Measurements from ENCODE around the gene SIL1. TPM values are rescaled to one million over a fixed set of nuclear protein-coding genes. Genes with fewer than 3 reads are reported as not detected.
"Not testable (repeated sequence)": the region's sequence is repeated elsewhere in the genome, so short reads cannot be mapped to it uniquely, and the experiment has no call there.

The SIL1 gene
- polyA plus RNA-seq, 3 donors = 51.6 to 53.7 (median 53.2) TPM

DNA sequence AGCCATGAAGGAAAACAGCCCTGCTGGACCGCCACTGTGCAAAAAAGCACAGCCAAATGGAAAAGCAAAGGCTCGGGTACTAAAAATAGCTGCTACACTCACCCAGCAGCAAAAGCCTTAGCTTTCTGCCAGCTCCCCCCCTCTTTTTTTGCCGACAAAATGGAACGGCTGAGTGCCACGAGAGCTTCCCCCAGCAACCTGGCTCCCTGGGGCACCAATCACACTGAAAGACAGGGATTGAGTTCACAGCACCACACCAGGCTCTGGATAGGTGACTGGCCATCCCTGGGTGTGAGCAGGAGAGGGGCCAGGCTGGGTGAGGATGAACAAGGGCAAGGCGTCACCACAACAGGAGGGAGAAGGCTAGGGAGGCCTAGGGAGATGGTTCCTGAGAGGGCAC is 66.7 kb downstream of the SIL1 start:
- peak in 1 of 11 donors; percentile 47 for DNase-seq (ENCODE audit: extremely low read depth in 1 of 11, low read depth in 9 of 11, low spot score in 4 of 11)

DNA sequence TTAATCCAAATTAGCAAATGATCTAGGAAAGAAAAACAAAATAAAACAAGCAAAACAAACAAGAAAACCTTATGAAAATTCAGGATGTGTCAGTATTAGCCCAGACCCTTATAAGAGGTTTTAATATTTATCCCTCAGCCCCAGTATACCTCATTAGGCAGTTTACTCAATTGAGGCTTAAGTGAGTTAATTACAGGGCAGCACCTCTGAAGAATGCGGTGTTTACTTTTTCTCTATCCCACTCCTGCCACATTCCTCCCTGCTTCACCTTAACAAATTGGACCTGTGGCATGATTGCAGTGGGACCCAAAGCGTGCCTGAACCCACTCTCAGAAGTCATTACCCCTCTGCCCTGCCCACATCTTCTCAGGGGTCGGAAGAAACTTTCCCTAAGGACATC is 67.1 kb downstream of the SIL1 start:
- no peak for DNase-seq (ENCODE audit: extremely low read depth in 1 of 11, low read depth in 9 of 11, low spot score in 4 of 11)

DNA sequence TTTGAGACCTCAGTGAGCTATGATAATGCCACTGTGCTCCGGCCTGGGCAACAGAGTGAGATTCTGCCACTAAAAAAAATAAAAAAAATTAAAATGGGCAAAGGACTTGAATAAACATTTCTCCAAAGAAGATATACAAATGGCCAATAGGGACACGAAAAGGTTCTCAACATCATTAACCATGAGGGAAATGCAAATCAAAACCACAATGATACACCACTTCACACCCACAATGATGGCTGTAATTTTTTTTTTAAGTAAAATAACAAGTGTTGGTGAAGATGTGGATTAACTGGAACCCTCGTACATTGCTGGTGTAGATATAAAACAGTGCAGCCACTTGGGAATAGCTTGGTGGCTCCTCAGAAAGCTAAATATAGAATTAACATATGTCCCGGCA is 68.0 kb downstream of the SIL1 start:
- DNase-seq (ENCODE audit: extremely low read depth in 1 of 11, low read depth in 9 of 11, low spot score in 4 of 11) = no peak

DNA sequence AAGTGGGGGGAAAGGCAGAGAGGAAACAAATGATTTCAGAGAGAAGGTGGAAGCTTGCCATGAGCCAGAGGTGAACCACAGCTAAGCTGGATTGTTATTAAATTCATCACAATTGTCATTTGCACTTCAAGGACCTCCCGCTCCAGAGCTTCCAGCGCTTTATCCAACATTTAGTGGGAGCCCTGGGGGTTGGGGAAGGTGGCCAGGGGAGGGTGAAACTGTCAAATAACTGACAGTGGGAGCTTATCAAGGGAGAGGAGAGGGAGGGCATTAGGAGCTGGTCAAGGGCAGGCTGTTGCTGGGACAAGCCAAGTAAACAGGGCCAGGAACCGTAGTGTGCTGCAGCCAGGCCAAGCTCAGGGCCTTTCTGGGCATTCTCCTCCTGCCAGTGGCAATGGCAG is 71.5 kb downstream of the SIL1 start:
- no peak for DNase-seq (ENCODE audit: extremely low read depth in 1 of 11, low read depth in 9 of 11, low spot score in 4 of 11)

DNA sequence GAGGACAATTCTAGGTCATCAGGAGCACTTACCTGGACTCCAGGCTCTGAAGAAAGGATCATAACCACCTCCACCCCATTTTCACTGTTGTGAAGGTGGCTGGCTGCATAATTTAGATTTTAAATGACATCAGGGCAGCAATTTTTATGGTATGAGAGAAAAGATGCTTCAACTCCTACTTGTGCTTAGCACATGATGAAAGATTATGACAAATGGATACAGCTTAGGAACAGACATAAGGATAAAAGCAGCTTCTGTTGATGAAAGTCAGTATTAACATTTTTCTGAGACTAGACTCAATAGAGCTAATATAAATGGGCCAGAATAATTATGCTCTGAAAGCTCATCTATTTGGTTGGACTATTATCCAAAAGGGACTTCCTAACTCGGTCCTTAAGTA is 72.2 kb downstream of the SIL1 start:
- no peak for DNase-seq (ENCODE audit: extremely low read depth in 1 of 11, low read depth in 9 of 11, low spot score in 4 of 11)

DNA sequence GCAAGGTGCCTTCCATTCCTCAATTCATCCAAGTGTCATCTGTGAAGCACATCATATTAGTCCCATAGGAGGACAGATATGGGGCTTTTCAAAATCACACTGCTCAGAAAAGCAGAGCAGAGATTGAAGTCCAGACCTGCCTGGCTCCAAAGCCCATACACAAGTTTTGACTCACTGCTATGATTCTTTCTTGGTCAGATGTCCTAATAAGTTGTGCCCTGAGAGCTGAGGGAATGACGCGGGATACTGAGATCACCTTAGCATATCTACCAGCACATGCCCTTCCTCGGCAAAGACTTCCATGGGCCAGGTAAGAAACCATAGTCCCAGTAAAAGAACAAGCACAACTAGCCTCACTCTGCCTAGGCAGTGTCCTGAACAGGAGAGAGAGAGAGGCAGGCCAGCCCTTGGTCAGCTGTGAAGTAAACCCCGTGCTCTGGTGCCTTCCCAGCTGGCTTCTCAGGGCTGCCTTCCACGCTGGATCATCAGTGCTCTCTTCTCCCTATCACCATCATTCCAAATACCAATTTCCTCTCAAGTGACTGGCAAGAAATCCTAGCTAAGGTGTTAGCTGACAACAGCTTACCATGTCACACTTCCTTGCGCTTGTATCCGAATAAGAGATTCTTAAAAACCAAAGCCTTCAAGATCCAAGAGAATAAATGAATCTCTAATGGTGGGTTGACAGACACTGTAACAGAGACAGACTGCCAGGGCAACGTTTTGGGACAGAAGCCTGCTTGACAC is 73.2 kb downstream of the SIL1 start:
- no peak for DNase-seq (ENCODE audit: extremely low read depth in 1 of 11, low read depth in 9 of 11, low spot score in 4 of 11)

DNA sequence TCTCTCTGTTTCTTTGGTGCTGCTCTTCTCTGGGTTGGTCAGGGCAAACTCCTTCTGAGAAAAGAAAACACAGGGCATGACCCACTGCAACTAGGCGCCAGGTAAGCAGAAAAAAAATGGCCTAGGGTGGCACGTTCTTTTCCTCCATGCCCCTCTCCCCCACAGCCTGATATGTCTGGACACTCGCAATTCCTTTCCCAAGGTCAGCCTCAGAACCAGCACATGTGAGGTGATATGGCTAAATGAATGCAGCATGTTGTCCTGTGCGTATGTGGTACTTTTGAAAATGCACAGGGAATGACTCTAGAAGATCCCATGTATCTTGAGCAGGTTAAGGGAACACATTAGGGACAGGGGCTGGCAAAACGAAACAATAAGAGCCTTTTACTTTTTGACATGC is 77.0 kb downstream of the SIL1 start:
- DNase-seq (ENCODE audit: extremely low read depth in 1 of 11, low read depth in 9 of 11, low spot score in 4 of 11) = no peak

DNA sequence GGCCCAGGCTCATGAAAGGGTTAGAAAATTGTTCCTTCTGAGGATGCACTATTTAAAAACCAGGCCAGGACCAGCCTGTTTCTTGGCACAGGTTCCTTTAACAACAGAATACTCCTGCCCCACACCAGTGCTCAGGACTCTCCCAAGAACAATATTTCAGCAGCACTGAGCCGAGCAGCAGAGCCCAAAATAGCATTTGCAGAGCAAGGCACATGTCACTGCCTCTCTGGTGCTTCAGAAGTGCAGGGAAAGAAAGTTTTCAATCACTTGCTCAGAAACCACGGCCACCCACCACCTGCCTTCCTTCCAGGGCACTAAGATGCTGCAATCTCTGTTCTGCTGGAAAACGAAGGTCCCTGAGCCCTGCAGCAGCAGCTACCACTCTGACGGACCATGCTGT is 77.6 kb downstream of the SIL1 start:
- no peak for DNase-seq (ENCODE audit: extremely low read depth in 1 of 11, low read depth in 9 of 11, low spot score in 4 of 11)

DNA sequence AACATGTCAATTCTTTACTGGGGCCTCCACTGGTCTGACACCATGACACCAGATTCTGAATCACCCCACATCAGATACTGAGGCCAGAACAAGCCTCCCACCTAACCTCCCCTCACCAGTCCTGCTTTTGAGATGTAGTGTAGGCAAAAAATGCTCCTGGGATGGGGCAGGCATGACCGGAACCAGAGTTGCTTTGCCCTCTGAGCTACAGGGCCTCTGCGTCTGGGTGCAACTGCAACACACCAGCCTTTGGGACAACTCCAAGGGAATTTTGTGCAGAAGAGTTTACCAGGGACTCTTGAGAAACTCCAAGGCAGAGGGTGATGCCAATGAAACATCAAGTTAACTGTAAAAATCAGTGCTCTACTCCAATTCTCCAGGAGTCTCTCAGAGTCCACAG is 79.4 kb downstream of the SIL1 start:
- DNase-seq (ENCODE audit: extremely low read depth in 1 of 11, low read depth in 9 of 11, low spot score in 4 of 11) = no peak

DNA sequence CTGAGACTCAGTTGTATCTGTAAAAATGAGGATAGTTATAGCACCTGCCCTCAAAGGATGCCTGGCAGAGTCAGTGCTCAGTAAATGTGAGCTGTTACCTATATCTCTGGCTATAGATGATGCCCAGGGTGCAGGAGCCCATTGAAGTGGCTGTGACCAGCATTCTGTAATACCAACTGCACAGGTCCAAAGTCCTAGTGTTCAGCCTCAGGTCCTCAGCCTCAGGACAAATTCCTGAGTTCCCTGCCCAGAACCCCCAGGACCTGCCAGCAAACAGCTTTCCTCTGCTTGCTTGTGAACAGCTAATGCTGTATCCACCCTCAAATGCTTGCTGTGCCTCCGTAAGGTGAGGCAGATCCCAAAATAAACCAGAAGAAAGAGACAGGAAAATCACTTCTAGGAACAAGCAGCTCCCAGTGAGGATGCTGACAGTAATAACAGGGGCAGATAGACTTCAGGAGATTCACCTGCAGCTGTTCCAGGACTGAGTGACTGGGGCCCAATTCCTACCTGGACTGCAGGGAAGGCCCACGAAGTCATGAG is 80.8 kb downstream of the SIL1 start:
- DNase-seq (ENCODE audit: extremely low read depth in 1 of 11, low read depth in 9 of 11, low spot score in 4 of 11) = no peak

DNA sequence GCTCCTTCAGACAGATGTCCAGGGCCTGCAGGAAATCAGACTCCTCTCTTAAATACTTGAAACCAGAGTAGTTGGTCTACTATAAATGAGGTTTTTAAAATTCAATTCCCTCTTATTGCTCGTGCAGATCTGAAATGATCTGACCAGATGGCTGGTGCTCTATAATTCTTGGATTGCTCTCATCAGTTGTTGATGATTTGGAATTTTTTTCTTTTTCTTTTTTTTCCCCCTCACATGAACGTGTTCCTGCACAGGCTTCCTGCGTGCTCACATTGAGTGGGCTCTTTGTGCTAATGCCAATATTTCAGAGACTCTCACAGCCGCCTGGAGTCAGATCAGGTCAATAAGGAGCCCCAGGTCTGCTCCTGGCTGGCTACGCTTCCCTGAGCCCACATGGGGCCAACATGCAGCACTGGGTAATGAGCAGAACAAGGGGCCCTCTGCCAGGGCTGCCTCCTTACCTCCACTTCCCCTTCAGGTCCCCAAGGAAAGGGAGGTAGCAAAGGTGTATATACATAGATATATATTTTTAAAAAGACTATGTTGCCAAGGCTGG is 82.0 kb downstream of the SIL1 start:
- no peak for DNase-seq (ENCODE audit: extremely low read depth in 1 of 11, low read depth in 9 of 11, low spot score in 4 of 11)

DNA sequence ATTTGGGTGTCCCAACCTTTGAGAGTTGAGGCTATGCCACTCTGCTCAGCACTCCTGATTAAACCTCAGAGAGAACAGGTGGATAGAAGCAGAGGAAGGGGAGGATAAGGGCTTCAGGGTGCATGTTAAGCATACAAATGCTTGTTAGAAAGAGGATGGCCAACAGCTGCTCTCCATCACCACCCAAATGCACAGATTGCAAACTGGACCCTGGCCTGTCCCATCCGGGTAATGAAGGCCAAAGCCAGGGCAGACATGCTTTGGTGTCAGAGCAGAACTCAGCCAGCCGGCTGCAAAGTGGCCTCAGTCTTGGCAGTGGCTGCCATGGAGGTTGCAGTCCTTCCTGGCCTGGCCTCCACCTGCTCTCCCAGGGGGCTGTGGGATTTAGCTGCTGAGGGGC is 84.3 kb downstream of the SIL1 start:
- DNase-seq (ENCODE audit: extremely low read depth in 1 of 11, low read depth in 9 of 11, low spot score in 4 of 11) = no peak

DNA sequence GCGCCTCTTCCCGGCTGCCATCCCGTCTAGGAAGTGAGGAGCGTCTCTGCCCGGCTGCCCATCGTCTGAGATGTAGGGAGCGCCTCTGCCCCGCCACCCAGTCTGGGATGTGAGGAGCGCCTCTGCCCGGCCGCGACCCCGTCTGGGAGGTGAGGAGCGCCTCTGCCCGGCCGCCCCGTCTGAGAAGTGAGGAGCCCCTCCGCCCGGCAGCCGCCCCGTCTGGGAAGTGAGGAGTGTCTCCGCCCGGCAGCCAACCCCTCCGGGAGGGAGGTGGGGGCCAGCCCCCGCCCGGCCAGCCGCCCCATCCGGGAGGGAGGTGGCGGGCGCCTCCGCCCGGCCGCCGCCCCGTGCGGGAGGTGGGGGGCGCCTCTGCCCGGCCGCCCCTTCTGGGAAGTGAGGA is 85.8 kb downstream of the SIL1 start:
- not testable (repeated sequence) for DNase-seq (ENCODE audit: extremely low read depth in 1 of 11, low read depth in 9 of 11, low spot score in 4 of 11)

DNA sequence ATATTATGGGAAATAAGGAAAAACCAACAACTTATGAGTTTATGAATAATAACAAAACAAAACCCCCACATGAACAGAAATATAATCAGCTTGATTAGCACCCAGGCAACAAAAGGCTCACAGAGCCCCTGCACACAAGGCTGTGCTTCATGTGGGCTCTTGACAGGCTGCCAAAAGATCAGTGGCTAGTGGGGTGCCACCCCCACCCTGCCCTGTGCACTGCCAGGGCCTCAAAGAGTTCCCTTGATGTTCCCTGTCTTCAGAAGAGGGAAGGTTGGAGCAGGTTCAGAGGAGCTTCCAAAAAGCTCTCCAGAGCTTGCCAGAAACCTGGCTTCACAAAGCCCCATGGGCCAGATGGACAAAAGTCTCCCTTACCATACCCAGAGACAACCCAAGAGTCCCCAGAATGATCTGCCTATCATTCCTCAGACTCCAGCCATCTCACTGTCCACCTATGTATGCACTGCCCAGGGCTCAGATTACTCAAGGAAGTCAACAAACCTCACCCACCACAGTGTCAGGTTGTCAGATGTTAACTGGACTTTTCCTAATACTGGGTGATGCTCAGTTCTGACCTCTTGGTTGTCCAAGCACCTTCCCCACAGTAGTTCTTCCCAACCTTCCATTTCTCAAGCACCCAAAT is 87.5 kb downstream of the SIL1 start:
- DNase-seq (ENCODE audit: extremely low read depth in 1 of 11, low read depth in 9 of 11, low spot score in 4 of 11) = no peak

DNA sequence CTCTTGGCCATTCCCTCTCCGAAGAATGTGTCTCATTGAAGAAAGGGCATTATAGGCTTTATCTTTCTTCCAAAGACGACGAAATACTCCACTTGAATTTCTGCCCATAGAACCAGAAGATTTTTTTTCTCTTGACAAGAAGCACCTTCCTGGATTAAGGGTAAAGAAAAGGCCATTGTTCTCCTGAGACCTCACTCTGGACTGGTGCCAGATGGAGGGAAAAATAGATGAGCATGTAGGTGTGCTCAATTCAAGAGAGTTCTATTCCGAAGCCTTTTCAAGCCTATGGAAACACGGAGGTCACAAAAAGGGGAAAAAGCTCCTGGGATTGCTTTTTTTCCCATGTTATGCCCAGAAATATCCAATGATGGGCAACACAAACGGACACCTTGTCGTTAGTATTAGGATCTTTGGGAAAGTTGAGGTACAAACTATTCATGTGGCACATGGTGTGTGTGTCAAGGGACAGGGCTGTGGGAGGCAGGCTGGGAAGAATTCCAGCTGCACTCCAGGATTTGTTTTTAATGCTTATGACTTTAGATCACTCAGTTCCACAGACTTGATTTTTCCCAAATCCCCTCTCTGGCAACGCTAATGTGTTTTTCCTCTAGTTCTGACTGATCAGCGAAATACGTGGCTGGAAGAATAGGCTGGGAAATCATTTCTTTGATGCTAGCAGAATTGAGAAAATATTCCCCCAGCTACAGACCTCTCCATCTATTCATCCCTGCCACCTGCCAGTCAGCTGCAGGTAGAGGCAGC is 89.9 kb downstream of the SIL1 start:
- DNase-seq (ENCODE audit: extremely low read depth in 1 of 11, low read depth in 9 of 11, low spot score in 4 of 11) = no peak

DNA sequence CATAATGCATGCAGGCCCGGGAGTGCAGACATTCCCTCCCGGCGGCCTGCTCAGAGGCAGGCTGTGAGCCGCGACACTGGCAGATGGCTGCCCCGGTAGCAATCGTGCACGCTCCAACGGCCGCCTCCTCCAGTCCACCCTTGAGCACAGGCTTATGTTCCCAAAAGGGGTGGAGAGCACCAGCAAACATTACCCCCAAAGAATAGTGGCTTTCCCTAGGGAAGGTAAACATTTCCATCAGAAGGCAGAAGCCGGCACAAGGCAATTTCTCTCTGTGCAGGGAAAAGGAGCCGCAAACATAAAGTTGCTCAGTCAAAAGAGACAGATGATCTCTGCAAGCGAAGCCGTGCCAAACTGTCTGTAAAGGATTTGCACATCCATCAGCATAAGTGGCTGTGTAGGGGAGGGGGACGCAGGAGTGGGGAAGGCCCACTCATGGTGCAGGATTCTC is 92.5 kb downstream of the SIL1 start:
- peak in 7 of 11 donors; percentile 23 to 62 (median 46) for DNase-seq (ENCODE audit: extremely low read depth in 1 of 11, low read depth in 9 of 11, low spot score in 4 of 11)

DNA sequence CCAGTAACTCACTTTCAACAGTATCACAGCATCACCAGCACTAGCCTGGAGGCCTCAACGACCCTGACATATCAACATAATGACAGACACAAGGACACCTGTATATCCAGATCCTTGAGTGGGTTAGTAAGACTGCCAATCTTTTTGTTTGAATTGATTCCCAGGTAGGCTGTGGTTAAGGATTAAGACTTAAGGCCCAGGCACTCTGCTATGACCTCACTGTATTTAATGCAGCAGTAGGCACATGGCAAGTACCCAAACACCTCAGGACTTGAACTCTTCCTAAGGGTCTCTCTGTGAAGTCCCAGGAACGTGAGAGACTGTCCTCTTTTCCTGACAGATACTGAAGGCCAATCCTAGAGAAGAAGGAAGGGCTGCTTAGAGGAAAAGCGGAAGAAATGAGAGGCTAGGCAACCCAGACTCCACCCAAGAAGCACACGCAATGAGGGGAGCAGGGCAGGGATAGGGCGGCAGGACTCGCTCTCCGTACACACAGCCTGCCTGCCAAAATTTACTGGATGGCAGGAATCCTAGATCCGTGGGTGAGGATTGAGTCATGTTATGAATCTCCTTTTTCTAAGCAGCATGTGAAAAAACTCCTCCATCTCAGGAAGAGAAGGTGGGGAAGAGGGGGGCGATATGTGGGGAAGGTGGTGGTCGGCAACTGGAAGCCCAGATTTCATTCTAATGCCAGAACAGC is 93.4 kb downstream of the SIL1 start:
- peak in 2 of 11 donors; percentile 21 to 32 for DNase-seq (ENCODE audit: extremely low read depth in 1 of 11, low read depth in 9 of 11, low spot score in 4 of 11)

DNA sequence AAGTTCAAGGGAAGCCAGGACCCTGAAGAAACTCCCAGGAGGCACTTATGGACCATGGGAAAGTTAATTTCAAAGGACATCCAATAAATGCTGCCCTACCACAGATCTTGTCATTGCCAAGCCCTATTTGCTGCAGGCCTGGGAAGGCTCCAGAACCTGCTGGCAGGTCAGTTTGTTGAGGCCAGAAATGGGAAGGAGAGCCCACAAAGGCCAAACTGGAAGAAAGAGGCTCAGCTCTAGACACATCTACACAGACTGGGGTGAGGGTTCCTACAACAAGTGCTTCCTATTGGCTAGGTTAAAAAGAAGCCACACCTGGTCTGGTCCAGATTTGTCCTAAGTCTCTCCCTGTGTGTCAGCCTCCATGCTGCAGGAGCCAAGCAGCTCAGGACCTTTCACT is 94.4 kb downstream of the SIL1 start:
- no peak for DNase-seq (ENCODE audit: extremely low read depth in 1 of 11, low read depth in 9 of 11, low spot score in 4 of 11)

DNA sequence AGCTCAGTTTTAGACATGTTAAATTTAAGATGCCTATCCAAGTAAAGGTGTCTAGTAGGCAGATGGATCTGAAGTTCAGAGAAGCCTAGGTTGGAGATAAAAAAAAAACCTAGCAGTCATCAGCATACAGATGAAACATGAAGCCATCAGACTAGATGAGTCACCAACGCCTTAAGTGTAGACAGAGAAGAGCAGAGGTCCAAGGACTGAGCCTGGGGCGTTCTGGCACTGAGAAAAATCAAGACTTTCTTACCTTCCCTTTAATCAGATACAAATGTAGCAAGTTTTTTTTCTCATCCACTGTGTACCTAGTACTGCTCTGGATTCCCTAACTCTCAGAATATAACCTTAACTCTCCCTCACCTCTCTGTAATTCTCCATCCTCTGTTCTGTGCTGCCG is 97.3 kb downstream of the SIL1 start:
- no peak for DNase-seq (ENCODE audit: extremely low read depth in 1 of 11, low read depth in 9 of 11, low spot score in 4 of 11)
